HL-60 (cell line): ENCODE data around the gene NOA1.
"Not testable (repeated sequence)": the region's sequence is repeated elsewhere in the genome, so short reads cannot be mapped to it uniquely, and the experiment has no call there.

Source experiments
- CTCF ChIP-seq: IDR thresholded peaks from one replicate; pipeline ENCODE4 v1.5.1; 2011; ENCODE audit warnings: low read length, control low read depth, inconsistent platforms; ENCODE audit not compliant: insufficient read depth
- GABPA ChIP-seq: IDR thresholded peaks from 2 replicates; pipeline ENCODE4 v1.6.1; 2012; ENCODE audit warnings: low read depth
- REST ChIP-seq: IDR thresholded peaks from 2 replicates; pipeline ENCODE4 v1.6.1; 2012; ENCODE audit warnings: low read depth; ENCODE audit not compliant: insufficient replicate concordance

GRCh38 chr4:56939826-56940225 lies 37.6 kb downstream of the NOA1 start:
- TF ChIP-seq CTCF, GABPA, REST: not testable (repeated sequence)
